ENCODE measurements around the gene HARBI1. TPM values are rescaled to one million over a fixed set of nuclear protein-coding genes. Genes with fewer than 3 reads are reported as not detected.

Gene HARBI1
- total RNA-seq, 1 experiment from 2014 or later: 4.0 TPM

GRCh38 chr11:46554213-46555147 is 62.5 kb downstream of the HARBI1 start:
- Histone ChIP-seq H3K36me3 (ENCODE audit: insufficient read depth, low read length) (no peaks in the 10 kb centered on the region), H3K9me2 (replicated peaks; ENCODE audit: insufficient read depth, low read length) (no peaks in the 10 kb centered on the region), H3K9me3 (ENCODE audit: low read length) (no peaks in the 10 kb centered on the region), H3K9ac (ENCODE audit: low read length) (no peak overlapping the region), H2AFZ (ENCODE audit: low read length) (no peak overlapping the region), H4K20me1 (ENCODE audit: insufficient read depth, low read depth, low read length) (peaks cover 6% of the 10 kb centered on the region; the same call in 1 of the 2 replicates), H3K79me2 (ENCODE audit: low read length) (peaks cover 89% of the 10 kb centered on the region), H3K27ac (ENCODE audit: low read length) (no peak overlapping the region), H3K4me1 (ENCODE audit: low read length) (peaks cover 16% of the 10 kb centered on the region), H3K4me3 (ENCODE audit: low read length) (no peak overlapping the region), H3K4me2 (ENCODE audit: low read depth, low read length, poor library complexity, severe bottlenecking) (no peak overlapping the region), H3K27me3 (ENCODE audit: low read length) (no peaks in the 10 kb centered on the region)
- no peak for DNase-seq

GRCh38 chr11:46553814-46554212 is 63.2 kb downstream of the HARBI1 start:
- Histone ChIP-seq H3K4me2 (ENCODE audit: low read depth, low read length, poor library complexity, severe bottlenecking) (no peak overlapping the region), H4K20me1 (ENCODE audit: insufficient read depth, low read depth, low read length) (peaks cover 6% of the 10 kb centered on the region; the same call in 1 of the 2 replicates), H3K4me3 (ENCODE audit: low read length) (no peak overlapping the region), H3K36me3 (ENCODE audit: insufficient read depth, low read length) (no peaks in the 10 kb centered on the region), H3K9ac (ENCODE audit: low read length) (no peak overlapping the region), H3K27ac (ENCODE audit: low read length) (no peak overlapping the region), H2AFZ (ENCODE audit: low read length) (no peak overlapping the region), H3K9me2 (replicated peaks; ENCODE audit: insufficient read depth, low read length) (no peaks in the 10 kb centered on the region), H3K27me3 (ENCODE audit: low read length) (no peaks in the 10 kb centered on the region), H3K4me1 (ENCODE audit: low read length) (peaks cover 15% of the 10 kb centered on the region), H3K9me3 (ENCODE audit: low read length) (no peaks in the 10 kb centered on the region), H3K79me2 (ENCODE audit: low read length) (peaks cover 89% of the 10 kb centered on the region)
- no peak for DNase-seq

Other genes starting within 250 kb of the HARBI1 start
- 6.9 and 21.9 TPM in 2 replicates for gene MDK, start 235.6 kb downstream of the HARBI1 start, total RNA-seq (2014; rRNA removed; shearing (Covaris generic); ENCODE audit: low replicate concordance)
- not detected in 2 replicates for gene CHRM4, start 225.5 kb downstream of the HARBI1 start, total RNA-seq (2014; rRNA removed; shearing (Covaris generic); ENCODE audit: low replicate concordance)
- gene AMBRA1, start 23.2 kb downstream of the HARBI1 start, total RNA-seq (2014; rRNA removed; shearing (Covaris generic); ENCODE audit: low replicate concordance): 26.2 and 30.3 TPM in 2 replicates
- gene ATG13, start 326 bp upstream of the HARBI1 start, total RNA-seq (2014; rRNA removed; shearing (Covaris generic); ENCODE audit: low replicate concordance): 77.4 and 79.2 TPM in 2 replicates
- gene ARHGAP1, start 83.4 kb upstream of the HARBI1 start, total RNA-seq (2014; rRNA removed; shearing (Covaris generic); ENCODE audit: low replicate concordance): 13.6 and 23.4 TPM in 2 replicates
- 5.1 and 7.4 TPM in 2 replicates for gene ZNF408, start 83.8 kb upstream of the HARBI1 start, total RNA-seq (2014; rRNA removed; shearing (Covaris generic); ENCODE audit: low replicate concordance)
- gene F2, start 102.0 kb upstream of the HARBI1 start, total RNA-seq (2014; rRNA removed; shearing (Covaris generic); ENCODE audit: low replicate concordance): not detected in 2 replicates
- gene CKAP5, start 229.1 kb upstream of the HARBI1 start, total RNA-seq (2014; rRNA removed; shearing (Covaris generic); ENCODE audit: low replicate concordance): 70.0 and 82.2 TPM in 2 replicates

Data from Karpas-422 (cell line).